Measurements from ENCODE around the gene ZNF646.

Gene ZNF646

GRCh38 chr16:31063843-31064611 is 10.2 kb upstream of the ZNF646 start:
- no peak for DNase-seq (ENCODE audit: low read depth in 2 of 2)

- peak; percentile 81 to 86 for DNase-seq (ENCODE audit: low read depth in 2 of 2)
Observed at GRCh38 chr16:31064882-31065461, 9.2 kb upstream of the ZNF646 start.

- no peak for DNase-seq (ENCODE audit: low read depth in 2 of 2)
Observed at GRCh38 chr16:31067342-31067741, 6.9 kb upstream of the ZNF646 start.

- DNase-seq (ENCODE audit: low read depth in 2 of 2), result peak; percentile 66 to 68
Observed at GRCh38 chr16:31071861-31072260, 2.4 kb upstream of the ZNF646 start.

- no peak for DNase-seq (ENCODE audit: low read depth in 2 of 2)
Observed at GRCh38 chr16:31072540-31073141, 1.6 kb upstream of the ZNF646 start.

GRCh38 chr16:31073142-31073969 is 866 bp upstream of the ZNF646 start:
- DNase-seq (ENCODE audit: low read depth in 2 of 2), result peak; percentile 69 to 72

GRCh38 chr16:31074814-31075183 is 577 bp downstream of the ZNF646 start:
- no peak for DNase-seq (ENCODE audit: low read depth in 2 of 2)

- no peak for DNase-seq (ENCODE audit: low read depth in 2 of 2)
Observed at GRCh38 chr16:31076319-31076718, 2.1 kb downstream of the ZNF646 start.

GRCh38 chr16:31077024-31077423 is 2.8 kb downstream of the ZNF646 start:
- no peak for DNase-seq (ENCODE audit: low read depth in 2 of 2)

- no peak for DNase-seq (ENCODE audit: low read depth in 2 of 2)
Observed at GRCh38 chr16:31077592-31078396, 3.6 kb downstream of the ZNF646 start.

- DNase-seq (ENCODE audit: low read depth in 2 of 2), result no peak
Observed at GRCh38 chr16:31078597-31079341, 4.5 kb downstream of the ZNF646 start.

GRCh38 chr16:31079342-31079944 is 5.2 kb downstream of the ZNF646 start:
- no peak for DNase-seq (ENCODE audit: low read depth in 2 of 2)

- no peak for DNase-seq (ENCODE audit: low read depth in 2 of 2)
Observed at GRCh38 chr16:31080035-31080629, 5.9 kb downstream of the ZNF646 start.

GRCh38 chr16:31080756-31081419 is 6.7 kb downstream of the ZNF646 start:
- no peak for DNase-seq (ENCODE audit: low read depth in 2 of 2)

GRCh38 chr16:31081428-31082351 is 7.5 kb downstream of the ZNF646 start:
- no peak for DNase-seq (ENCODE audit: low read depth in 2 of 2)

- no peak for DNase-seq (ENCODE audit: low read depth in 2 of 2)
Observed at GRCh38 chr16:31082368-31083045, 8.3 kb downstream of the ZNF646 start.

GRCh38 chr16:31083081-31083480 is 8.9 kb downstream of the ZNF646 start:
- DNase-seq (ENCODE audit: low read depth in 2 of 2), result no peak

GRCh38 chr16:31083556-31083955 is 9.3 kb downstream of the ZNF646 start:
- no peak for DNase-seq (ENCODE audit: low read depth in 2 of 2)
